GM23338 (cell line): ENCODE data around the gene DAB2. TPM values are rescaled to one million over a fixed set of nuclear protein-coding genes. Genes with fewer than 3 reads are reported as not detected.

Source experiments
- ATAC-seq: fragments of 200-7000 bp; cut with Tn5 transposase; 3 replicates; pipeline ENCODE4 v1.9.1; 2020
- DNase-seq: peaks from one replicate; pipeline ENCODE4 v3.0.0-alpha.2; 2015; ENCODE audit warnings: low spot score
- H2AFZ ChIP-seq: fragments of 200-600 bp; sonication (generic); 2 replicates; pipeline ENCODE4 v1.8.0; 2016; ENCODE audit warnings: antibody characterized with exemption, mild to moderate bottlenecking, moderate library complexity
- H3F3A ChIP-seq: fragments of 200-600 bp; sonication (generic); replicated peaks from 2 replicates; pipeline ENCODE4 v1.8.0; 2017; ENCODE audit warnings: antibody characterized with exemption, mixed run types, low read depth
- H3K27ac ChIP-seq: fragments of 200-600 bp; sonication (generic); 2 replicates; pipeline ENCODE4 v1.6.1; 2016; ENCODE audit warnings: low read depth
- H3K27me3 ChIP-seq: fragments of 200-600 bp; sonication (generic); 2 replicates; pipeline ENCODE4 v1.8.0; 2016; ENCODE audit warnings: mild to moderate bottlenecking, mixed run types, moderate library complexity; ENCODE audit not compliant: insufficient read depth
- H3K36me3 ChIP-seq: fragments of 200-600 bp; sonication (generic); 2 replicates; pipeline ENCODE4 v1.8.0; 2016; ENCODE audit warnings: mild to moderate bottlenecking; ENCODE audit not compliant: insufficient read depth
- H3K4me1 ChIP-seq: fragments of 200-600 bp; sonication (generic); 2 replicates; pipeline ENCODE4 v1.8.0; 2016; ENCODE audit warnings: mild to moderate bottlenecking, moderate library complexity; ENCODE audit not compliant: insufficient read depth
- H3K4me2 ChIP-seq: fragments of 200-600 bp; sonication (generic); 2 replicates; pipeline ENCODE4 v1.7.1; 2017; ENCODE audit warnings: mixed run types
- H3K4me3 ChIP-seq: fragments of 200-600 bp; sonication (generic); 2 replicates; pipeline ENCODE4 v1.6.1; 2016; ENCODE audit warnings: mixed run types
- H3K79me2 ChIP-seq: fragments of 200-600 bp; sonication (generic); replicated peaks from 2 replicates; pipeline ENCODE4 v1.8.0; 2017; ENCODE audit warnings: mild to moderate bottlenecking; ENCODE audit not compliant: insufficient read depth
- H3K9me2 ChIP-seq: fragments of 200-600 bp; sonication (generic); 2 replicates; pipeline ENCODE4 v1.8.0; 2017; ENCODE audit not compliant: insufficient read depth
- H4K20me1 ChIP-seq: fragments of 200-600 bp; sonication (generic); replicated peaks from 2 replicates; pipeline ENCODE4 v1.8.0; 2017; ENCODE audit warnings: mild to moderate bottlenecking; ENCODE audit not compliant: insufficient read depth
- H3K27ac Mint-ChIP-seq: 2 replicates; pipeline ENCODE4 v1.8.0; 2020; ENCODE audit warnings: inconsistent platforms, mild to moderate bottlenecking, moderate library complexity, mixed read lengths
- H3K27me3 Mint-ChIP-seq: 3 replicates; pipeline ENCODE4 v1.8.0; 2022; ENCODE audit warnings: low read depth, mild to moderate bottlenecking, moderate library complexity, mixed read lengths, inconsistent platforms; ENCODE audit not compliant: insufficient read depth, poor library complexity
- H3K36me3 Mint-ChIP-seq: 3 replicates; pipeline ENCODE4 v1.8.0; 2021; ENCODE audit warnings: low read depth, mild to moderate bottlenecking, inconsistent platforms, moderate library complexity, mixed read lengths
- H3K4me1 Mint-ChIP-seq: 3 replicates; pipeline ENCODE4 v1.8.0; 2020; ENCODE audit warnings: mild to moderate bottlenecking, inconsistent platforms, mixed read lengths
- H3K4me3 Mint-ChIP-seq: 3 replicates; pipeline ENCODE4 v1.8.0; 2021; ENCODE audit warnings: moderate library complexity, mild to moderate bottlenecking, inconsistent platforms, mixed read lengths
- H3K9me3 Mint-ChIP-seq: 3 replicates; pipeline ENCODE4 v1.8.0; 2020; ENCODE audit warnings: moderate library complexity, mild to moderate bottlenecking, inconsistent platforms, mixed read lengths
- EZH2 ChIP-seq: fragments of 200-600 bp; sonication (generic); IDR thresholded peaks from one replicate; pipeline ENCODE4 v1.8.0; 2017; ENCODE audit warnings: antibody characterized with exemption, mild to moderate bottlenecking, low read depth; ENCODE audit not compliant: unreplicated experiment
- POLR2AphosphoS5 ChIP-seq: IDR thresholded peaks from 2 replicates; pipeline ENCODE4 v1.6.1; 2016; ENCODE audit warnings: antibody characterized with exemption, low read depth
- STAT1 ChIP-seq: IDR thresholded peaks from one replicate; pipeline ENCODE4 v1.6.1; 2016; ENCODE audit warnings: antibody characterized with exemption; ENCODE audit not compliant: unreplicated experiment
- ZNF462 ChIP-seq: fragments of 250-450 bp; sonication (Bioruptor Pico); IDR thresholded peaks from 2 replicates; pipeline ENCODE4 v1.5.0; 2020; ENCODE audit warnings: mild to moderate bottlenecking, moderate library complexity
- polyA plus RNA-seq: library from polyadenylated mRNA; unstranded; fragments of >200 nt; fragmentation: Nextera tagmentation; extraction: Ambion mirVana; gene quantifications from 2 replicates; pipeline ENCODE4 v1.2.1, GENCODE V29; 2016
- total RNA-seq: library from RNA; depleted of rRNA; stranded (reverse); fragments of >200 nt; shearing (Covaris generic); gene quantifications from 2 replicates; pipeline ENCODE4 v1.2.3, GENCODE V29; 2014
- TF ChIP-seq, protein P1 (sequence below): IDR thresholded peaks from one replicate; pipeline ENCODE4 v1.6.1; 2018; ENCODE audit warnings: antibody characterized with exemption; ENCODE audit not compliant: unreplicated experiment

DAB2 gene
- total and polyA plus RNA-seq, 2 experiments from 2014 or later: 6.4 to 8.4 TPM

- TF ChIP-seq, protein P1, sequence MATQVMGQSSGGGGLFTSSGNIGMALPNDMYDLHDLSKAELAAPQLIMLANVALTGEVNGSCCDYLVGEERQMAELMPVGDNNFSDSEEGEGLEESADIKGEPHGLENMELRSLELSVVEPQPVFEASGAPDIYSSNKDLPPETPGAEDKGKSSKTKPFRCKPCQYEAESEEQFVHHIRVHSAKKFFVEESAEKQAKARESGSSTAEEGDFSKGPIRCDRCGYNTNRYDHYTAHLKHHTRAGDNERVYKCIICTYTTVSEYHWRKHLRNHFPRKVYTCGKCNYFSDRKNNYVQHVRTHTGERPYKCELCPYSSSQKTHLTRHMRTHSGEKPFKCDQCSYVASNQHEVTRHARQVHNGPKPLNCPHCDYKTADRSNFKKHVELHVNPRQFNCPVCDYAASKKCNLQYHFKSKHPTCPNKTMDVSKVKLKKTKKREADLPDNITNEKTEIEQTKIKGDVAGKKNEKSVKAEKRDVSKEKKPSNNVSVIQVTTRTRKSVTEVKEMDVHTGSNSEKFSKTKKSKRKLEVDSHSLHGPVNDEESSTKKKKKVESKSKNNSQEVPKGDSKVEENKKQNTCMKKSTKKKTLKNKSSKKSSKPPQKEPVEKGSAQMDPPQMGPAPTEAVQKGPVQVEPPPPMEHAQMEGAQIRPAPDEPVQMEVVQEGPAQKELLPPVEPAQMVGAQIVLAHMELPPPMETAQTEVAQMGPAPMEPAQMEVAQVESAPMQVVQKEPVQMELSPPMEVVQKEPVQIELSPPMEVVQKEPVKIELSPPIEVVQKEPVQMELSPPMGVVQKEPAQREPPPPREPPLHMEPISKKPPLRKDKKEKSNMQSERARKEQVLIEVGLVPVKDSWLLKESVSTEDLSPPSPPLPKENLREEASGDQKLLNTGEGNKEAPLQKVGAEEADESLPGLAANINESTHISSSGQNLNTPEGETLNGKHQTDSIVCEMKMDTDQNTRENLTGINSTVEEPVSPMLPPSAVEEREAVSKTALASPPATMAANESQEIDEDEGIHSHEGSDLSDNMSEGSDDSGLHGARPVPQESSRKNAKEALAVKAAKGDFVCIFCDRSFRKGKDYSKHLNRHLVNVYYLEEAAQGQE: no peak
- no peak for TF ChIP-seq EZH2
- TF ChIP-seq STAT1: no peak
These were observed 16.3 kb upstream of the DAB2 start (continued) for GRCh38 chr5:39440958-39441624.

DNA sequence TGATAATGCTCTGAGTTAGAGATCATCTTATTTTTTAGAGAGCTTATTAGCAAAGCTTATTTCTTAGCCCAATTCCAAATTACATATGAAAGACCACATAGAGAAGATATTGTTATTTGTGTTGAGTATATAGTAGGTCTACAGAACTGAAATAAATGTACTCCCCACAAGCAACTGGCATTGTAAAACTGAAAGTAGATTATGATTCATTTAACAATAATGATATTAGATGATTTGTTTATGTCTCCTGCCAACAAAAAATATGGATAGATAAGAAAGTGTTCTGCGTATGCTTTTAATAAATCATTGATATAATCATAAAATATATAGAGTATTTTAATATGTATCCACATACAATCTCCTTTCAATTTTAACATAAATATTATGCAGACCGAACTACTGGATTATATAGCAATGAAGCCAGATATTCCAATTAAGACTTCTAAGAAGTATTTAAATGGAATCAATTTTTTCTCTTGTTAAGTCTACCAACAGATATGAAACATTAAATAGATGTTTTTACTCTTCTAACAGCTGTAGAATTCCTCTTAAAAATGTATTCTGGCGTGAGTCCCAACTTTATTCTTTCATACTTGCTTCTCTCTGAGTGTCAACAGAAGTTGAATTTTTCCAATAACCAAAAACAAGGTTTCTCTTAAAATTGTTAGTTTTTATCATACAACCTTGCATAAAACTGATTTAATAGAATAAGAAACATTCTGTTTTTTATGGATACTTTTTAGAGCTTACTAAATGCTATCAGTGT, 15.6 kb upstream of the DAB2 start:
- Histone ChIP-seq H3K9me2 (no peaks in the 10 kb centered on the region), H3K36me3 (no peaks in the 10 kb centered on the region), H3K27me3 (no peaks in the 10 kb centered on the region), H2AFZ (no peak overlapping the region), H3K4me1 (no peaks in the 10 kb centered on the region), H4K20me1 (no peaks in the 10 kb centered on the region), H3F3A (no peaks in the 10 kb centered on the region), H3K4me2 (no peak overlapping the region), H3K27ac (no peak overlapping the region), H3K4me3 (no peak overlapping the region), H3K79me2 (no peaks in the 10 kb centered on the region)
- TF ChIP-seq ZNF462 (CRISPR knock-in tag): no peak
- TF ChIP-seq STAT1: no peak
- no peak for TF ChIP-seq POLR2AphosphoS5
- Mint-ChIP-seq H3K27ac (no peak overlapping the region), H3K4me1 (no peaks in the 10 kb centered on the region), H3K27me3 (no peaks in the 10 kb centered on the region), H3K9me3 (no peaks in the 10 kb centered on the region), H3K36me3 (no peaks in the 10 kb centered on the region), H3K4me3 (no peak overlapping the region)
- ATAC-seq (no peak), DNase-seq (no peak)
